HG02763 (cell line): ENCODE data around the gene CTCF.
A peak's percentile ranks its signal among the peaks of the same experiment; 100 is the strongest.
"Not testable (repeated sequence)": the region's sequence is repeated elsewhere in the genome, so short reads cannot be mapped to it uniquely, and the experiment has no call there.

Experiments
- ATAC-seq: cut with Tn5 transposase; IDR thresholded peaks from one replicate; pipeline ENCODE4 v1.9.1; 2021; ENCODE audit warnings: mild to moderate bottlenecking, moderate library complexity; ENCODE audit not compliant: unreplicated experiment

Gene CTCF

GRCh38 chr16:67533024-67533560 is 29.2 kb upstream of the CTCF start:
- ATAC-seq: no peak

- ATAC-seq: not testable (repeated sequence)
Measured at GRCh38 chr16:67533987-67534386, 28.3 kb upstream of the CTCF start.

- no peak for ATAC-seq
Measured at GRCh38 chr16:67534431-67534830, 27.9 kb upstream of the CTCF start.

- no peak for ATAC-seq
Measured at GRCh38 chr16:67535201-67535600, 27.1 kb upstream of the CTCF start.

- ATAC-seq: peak; percentile 26
Measured at GRCh38 chr16:67537270-67537635, 25.1 kb upstream of the CTCF start.

- peak; percentile 43 for ATAC-seq
Measured at GRCh38 chr16:67537636-67538591, 24.4 kb upstream of the CTCF start.

GRCh38 chr16:67538666-67539101 is 23.6 kb upstream of the CTCF start:
- no peak for ATAC-seq

- no peak for ATAC-seq
Measured at GRCh38 chr16:67539271-67539670, 23.1 kb upstream of the CTCF start.

- no peak for ATAC-seq
Measured at GRCh38 chr16:67539691-67540635, 22.4 kb upstream of the CTCF start.

- no peak for ATAC-seq
Measured at GRCh38 chr16:67540756-67541155, 21.6 kb upstream of the CTCF start.

GRCh38 chr16:67541391-67542263 is 20.7 kb upstream of the CTCF start:
- ATAC-seq: no peak

GRCh38 chr16:67542464-67542863 is 19.9 kb upstream of the CTCF start:
- ATAC-seq: no peak

GRCh38 chr16:67543036-67543435 is 19.3 kb upstream of the CTCF start:
- ATAC-seq: no peak

GRCh38 chr16:67543582-67543981 is 18.7 kb upstream of the CTCF start:
- no peak for ATAC-seq

GRCh38 chr16:67544329-67544841 is 17.9 kb upstream of the CTCF start:
- no peak for ATAC-seq

- no peak for ATAC-seq
Measured at GRCh38 chr16:67544844-67545664, 17.3 kb upstream of the CTCF start.

- ATAC-seq: no peak
Measured at GRCh38 chr16:67545665-67546024, 16.7 kb upstream of the CTCF start.

GRCh38 chr16:67546091-67546501 is 16.2 kb upstream of the CTCF start:
- no peak for ATAC-seq

- no peak for ATAC-seq
Measured at GRCh38 chr16:67546761-67547422, 15.4 kb upstream of the CTCF start.
